ENCODE data around the gene TEX13C.
"Not testable (repeated sequence)": the region's sequence is repeated elsewhere in the genome, so short reads cannot be mapped to it uniquely, and the experiment has no call there.

The TEX13C gene

GRCh38 chrX:125319646-125320521, at the start of gene TEX13C:
TEX13C (plus strand) TSS chrX:125319871; CDS start chrX:125320120, 249 bp downstream.
- no peak for DNase-seq (ENCODE audit: low read depth in 2 of 2)

- DNase-seq (ENCODE audit: low read depth in 2 of 2) = no peak
Observed at GRCh38 chrX:125287282-125287681, 32.4 kb upstream of the TEX13C start.

GRCh38 chrX:125288343-125288742, 31.3 kb upstream of the TEX13C start:
- no peak for DNase-seq (ENCODE audit: low read depth in 2 of 2)

GRCh38 chrX:125289209-125289608, 30.5 kb upstream of the TEX13C start:
- DNase-seq (ENCODE audit: low read depth in 2 of 2) = no peak

- no peak for DNase-seq (ENCODE audit: low read depth in 2 of 2)
Observed at GRCh38 chrX:125289920-125290319, 29.8 kb upstream of the TEX13C start.

GRCh38 chrX:125291124-125291523, 28.5 kb upstream of the TEX13C start:
- no peak for DNase-seq (ENCODE audit: low read depth in 2 of 2)

- DNase-seq (ENCODE audit: low read depth in 2 of 2) = no peak
Observed at GRCh38 chrX:125293850-125294780, 25.6 kb upstream of the TEX13C start.

- DNase-seq (ENCODE audit: low read depth in 2 of 2) = no peak
Observed at GRCh38 chrX:125295337-125295736, 24.3 kb upstream of the TEX13C start.

GRCh38 chrX:125298871-125299270, 20.8 kb upstream of the TEX13C start:
- no peak for DNase-seq (ENCODE audit: low read depth in 2 of 2)

GRCh38 chrX:125306335-125306866, 13.3 kb upstream of the TEX13C start:
- DNase-seq (ENCODE audit: low read depth in 2 of 2) = no peak

GRCh38 chrX:125308653-125309052, 11.0 kb upstream of the TEX13C start:
- DNase-seq (ENCODE audit: low read depth in 2 of 2) = no peak

- DNase-seq (ENCODE audit: low read depth in 2 of 2) = not testable (repeated sequence)
Observed at GRCh38 chrX:125319166-125319565, 505 bp upstream of the TEX13C start.

- DNase-seq (ENCODE audit: low read depth in 2 of 2) = no peak
Observed at GRCh38 chrX:125322431-125322830, 2.8 kb downstream of the TEX13C start.

GRCh38 chrX:125326599-125326998, 6.9 kb downstream of the TEX13C start:
- no peak for DNase-seq (ENCODE audit: low read depth in 2 of 2)

GRCh38 chrX:125327891-125328290, 8.2 kb downstream of the TEX13C start:
- no peak for DNase-seq (ENCODE audit: low read depth in 2 of 2)

- DNase-seq (ENCODE audit: low read depth in 2 of 2) = no peak
Observed at GRCh38 chrX:125333583-125333982, 13.9 kb downstream of the TEX13C start.

GRCh38 chrX:125340490-125340889, 20.8 kb downstream of the TEX13C start:
- no peak for DNase-seq (ENCODE audit: low read depth in 2 of 2)

- DNase-seq (ENCODE audit: low read depth in 2 of 2) = no peak
Observed at GRCh38 chrX:125374169-125374568, 54.5 kb downstream of the TEX13C start.

All from activated CD8-positive, alpha-beta memory T cell treated with anti-CD3 and anti-CD28 coated beads for 4 hours (primary cell).